ENCODE data around the gene MYO1B.

MYO1B gene

GRCh38 chr2:191215666-191216065 is 29.5 kb upstream of the MYO1B start:
- DNase-seq (ENCODE audit: low spot score), result no peak
- peaks cover 22% of the 10 kb centered on the region for H3K4me1 Mint-ChIP-seq (ENCODE audit: low read depth)
- no peak overlapping the region for H3K4me3 Mint-ChIP-seq
- no peaks in the 10 kb centered on the region for H3K27me3 Mint-ChIP-seq (ENCODE audit: low read depth)
- H3K27ac Mint-ChIP-seq, result no peak overlapping the region
- peaks cover 8% of the 10 kb centered on the region for H3K36me3 Mint-ChIP-seq (ENCODE audit: low read depth)
- H3K9me3 Mint-ChIP-seq, result peaks cover 26% of the 10 kb centered on the region

- Mint-ChIP-seq H3K9me3 (peaks cover 22% of the 10 kb centered on the region), H3K4me3 (no peak overlapping the region), H3K4me1 (ENCODE audit: low read depth) (peaks cover 24% of the 10 kb centered on the region), H3K27ac (no peak overlapping the region), H3K36me3 (ENCODE audit: low read depth) (peaks cover 3% of the 10 kb centered on the region), H3K27me3 (ENCODE audit: low read depth) (no peaks in the 10 kb centered on the region)
- no peak for DNase-seq (ENCODE audit: low spot score)
Observed at GRCh38 chr2:191217580-191217979, 27.6 kb upstream of the MYO1B start.

GRCh38 chr2:191218292-191218898 is 26.8 kb upstream of the MYO1B start:
- peaks cover 24% of the 10 kb centered on the region for H3K4me1 Mint-ChIP-seq (ENCODE audit: low read depth)
- H3K4me3 Mint-ChIP-seq, result no peak overlapping the region
- no peaks in the 10 kb centered on the region for H3K27me3 Mint-ChIP-seq (ENCODE audit: low read depth)
- H3K9me3 Mint-ChIP-seq, result peaks cover 15% of the 10 kb centered on the region
- DNase-seq (ENCODE audit: low spot score), result no peak
- no peak overlapping the region for H3K27ac Mint-ChIP-seq
- peaks cover 3% of the 10 kb centered on the region for H3K36me3 Mint-ChIP-seq (ENCODE audit: low read depth)

DNA sequence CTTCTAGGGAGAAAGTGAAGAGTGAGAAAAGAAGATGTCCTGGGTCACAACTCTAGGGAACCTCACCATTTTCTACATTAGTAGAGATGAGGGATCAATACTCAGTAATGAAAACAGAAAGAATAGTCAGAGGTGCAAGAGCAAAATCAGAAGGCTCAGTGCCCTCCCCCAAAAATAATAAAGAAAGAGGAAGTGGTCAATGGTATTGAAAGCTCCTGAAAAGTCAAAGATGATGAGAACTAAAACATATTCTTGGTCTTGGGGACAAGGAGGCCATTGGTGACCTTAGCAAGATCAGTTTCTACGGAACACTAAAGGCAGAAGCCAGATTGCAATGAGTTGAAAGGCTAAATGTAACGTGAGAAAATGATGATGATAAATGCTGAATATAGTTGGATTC is 24.5 kb upstream of the MYO1B start:
- H3K27me3 Mint-ChIP-seq (ENCODE audit: low read depth), result no peaks in the 10 kb centered on the region
- no peak for DNase-seq (ENCODE audit: low spot score)
- H3K9me3 Mint-ChIP-seq, result peaks cover 14% of the 10 kb centered on the region
- no peak overlapping the region for H3K27ac Mint-ChIP-seq
- H3K4me1 Mint-ChIP-seq (ENCODE audit: low read depth), result peaks cover 24% of the 10 kb centered on the region
- no peak overlapping the region for H3K4me3 Mint-ChIP-seq
- peaks cover 3% of the 10 kb centered on the region for H3K36me3 Mint-ChIP-seq (ENCODE audit: low read depth)

GRCh38 chr2:191221666-191222065 is 23.5 kb upstream of the MYO1B start:
- no peak for DNase-seq (ENCODE audit: low spot score)
- Mint-ChIP-seq H3K27me3 (ENCODE audit: low read depth) (no peaks in the 10 kb centered on the region), H3K4me1 (ENCODE audit: low read depth) (peaks cover 24% of the 10 kb centered on the region), H3K9me3 (peaks cover 14% of the 10 kb centered on the region), H3K27ac (no peak overlapping the region), H3K4me3 (no peak overlapping the region), H3K36me3 (ENCODE audit: low read depth) (peaks cover 3% of the 10 kb centered on the region)

- H3K27ac Mint-ChIP-seq, result no peak overlapping the region
- H3K9me3 Mint-ChIP-seq, result peaks cover 14% of the 10 kb centered on the region
- DNase-seq (ENCODE audit: low spot score), result no peak
- H3K36me3 Mint-ChIP-seq (ENCODE audit: low read depth), result peaks cover 3% of the 10 kb centered on the region
- H3K27me3 Mint-ChIP-seq (ENCODE audit: low read depth), result no peaks in the 10 kb centered on the region
- H3K4me3 Mint-ChIP-seq, result no peak overlapping the region
- peaks cover 22% of the 10 kb centered on the region for H3K4me1 Mint-ChIP-seq (ENCODE audit: low read depth)
Observed at GRCh38 chr2:191222507-191222906, 22.7 kb upstream of the MYO1B start.

DNA sequence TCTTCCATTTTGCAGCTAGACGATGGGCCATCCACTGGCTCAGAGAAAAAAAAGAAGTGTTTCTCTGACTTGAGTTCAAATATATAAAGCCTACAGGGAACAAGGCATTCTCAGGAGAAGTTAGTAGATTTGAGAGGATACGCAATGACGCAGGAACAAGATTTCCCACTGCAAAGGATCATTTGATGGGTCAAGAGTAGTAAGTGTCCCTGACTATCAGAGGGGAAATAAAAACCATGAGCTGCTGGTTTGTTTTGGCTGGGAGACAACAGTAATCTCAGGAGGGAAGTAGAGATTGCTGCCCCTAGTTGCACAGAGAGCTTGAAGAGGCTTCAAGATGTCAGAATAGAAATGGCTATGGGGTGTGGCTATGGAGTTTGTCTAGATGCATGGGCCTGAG is 22.3 kb upstream of the MYO1B start:
- DNase-seq (ENCODE audit: low spot score), result no peak
- no peaks in the 10 kb centered on the region for H3K27me3 Mint-ChIP-seq (ENCODE audit: low read depth)
- H3K4me1 Mint-ChIP-seq (ENCODE audit: low read depth), result peaks cover 18% of the 10 kb centered on the region
- H3K27ac Mint-ChIP-seq, result no peak overlapping the region
- peaks cover 14% of the 10 kb centered on the region for H3K9me3 Mint-ChIP-seq
- H3K4me3 Mint-ChIP-seq, result no peak overlapping the region
- H3K36me3 Mint-ChIP-seq (ENCODE audit: low read depth), result peaks cover 3% of the 10 kb centered on the region

DNA sequence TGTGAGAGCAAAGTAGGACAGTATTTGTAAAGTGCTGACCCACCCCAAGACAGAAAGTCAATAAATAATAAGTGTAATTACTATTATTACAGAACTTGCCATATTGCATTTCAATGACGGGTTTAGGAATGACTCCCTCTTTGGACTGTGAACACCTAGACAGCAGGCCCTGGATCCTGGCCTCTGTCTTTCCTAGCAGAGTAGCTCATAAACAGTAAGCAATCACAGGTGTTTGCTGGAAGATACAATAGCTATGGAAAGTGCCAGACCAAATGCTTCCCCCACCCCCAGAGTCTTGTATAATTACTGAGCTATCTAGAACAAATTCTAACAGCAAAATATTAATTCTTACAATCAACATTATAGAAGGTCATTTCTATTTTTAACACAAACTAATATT is 20.1 kb upstream of the MYO1B start:
- Mint-ChIP-seq H3K27me3 (ENCODE audit: low read depth) (no peaks in the 10 kb centered on the region), H3K27ac (no peak overlapping the region), H3K4me1 (ENCODE audit: low read depth) (peaks cover 7% of the 10 kb centered on the region), H3K4me3 (no peak overlapping the region), H3K9me3 (peaks cover 12% of the 10 kb centered on the region), H3K36me3 (ENCODE audit: low read depth) (peaks cover 3% of the 10 kb centered on the region)
- no peak for DNase-seq (ENCODE audit: low spot score)

GRCh38 chr2:191225690-191226089 is 19.5 kb upstream of the MYO1B start:
- H3K27ac Mint-ChIP-seq, result no peak overlapping the region
- no peaks in the 10 kb centered on the region for H3K27me3 Mint-ChIP-seq (ENCODE audit: low read depth)
- DNase-seq (ENCODE audit: low spot score), result no peak
- peaks cover 1% of the 10 kb centered on the region for H3K4me1 Mint-ChIP-seq (ENCODE audit: low read depth)
- no peak overlapping the region for H3K4me3 Mint-ChIP-seq
- peaks cover 6% of the 10 kb centered on the region for H3K9me3 Mint-ChIP-seq
- H3K36me3 Mint-ChIP-seq (ENCODE audit: low read depth), result no peaks in the 10 kb centered on the region

- peaks cover 4% of the 10 kb centered on the region for H3K9me3 Mint-ChIP-seq
- no peak overlapping the region for H3K4me3 Mint-ChIP-seq
- H3K4me1 Mint-ChIP-seq (ENCODE audit: low read depth), result no peaks in the 10 kb centered on the region
- H3K27ac Mint-ChIP-seq, result no peak overlapping the region
- no peak for DNase-seq (ENCODE audit: low spot score)
- H3K36me3 Mint-ChIP-seq (ENCODE audit: low read depth), result no peaks in the 10 kb centered on the region
- H3K27me3 Mint-ChIP-seq (ENCODE audit: low read depth), result no peaks in the 10 kb centered on the region
Observed at GRCh38 chr2:191226196-191226595, 19.0 kb upstream of the MYO1B start.

DNA sequence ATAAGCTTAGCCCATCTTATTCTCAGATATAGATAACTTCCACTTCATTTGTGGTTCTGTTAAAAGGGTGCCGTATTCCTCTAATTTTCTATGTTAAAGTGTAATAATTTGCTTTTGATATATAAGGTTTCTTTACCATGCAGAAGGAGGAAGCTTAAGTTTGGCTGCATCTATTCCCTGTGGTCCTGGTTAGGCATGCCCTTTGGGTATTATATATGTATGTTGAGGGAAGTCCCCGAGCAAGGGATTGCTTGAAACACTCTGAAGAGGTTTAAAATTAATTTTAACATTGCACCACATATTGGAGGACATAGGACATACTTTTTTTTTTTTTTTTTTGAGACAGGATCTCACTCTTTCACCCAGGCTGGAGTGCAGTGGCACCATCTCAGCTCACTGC is 16.9 kb upstream of the MYO1B start:
- Mint-ChIP-seq H3K36me3 (ENCODE audit: low read depth) (no peaks in the 10 kb centered on the region), H3K4me3 (no peak overlapping the region)

DNA sequence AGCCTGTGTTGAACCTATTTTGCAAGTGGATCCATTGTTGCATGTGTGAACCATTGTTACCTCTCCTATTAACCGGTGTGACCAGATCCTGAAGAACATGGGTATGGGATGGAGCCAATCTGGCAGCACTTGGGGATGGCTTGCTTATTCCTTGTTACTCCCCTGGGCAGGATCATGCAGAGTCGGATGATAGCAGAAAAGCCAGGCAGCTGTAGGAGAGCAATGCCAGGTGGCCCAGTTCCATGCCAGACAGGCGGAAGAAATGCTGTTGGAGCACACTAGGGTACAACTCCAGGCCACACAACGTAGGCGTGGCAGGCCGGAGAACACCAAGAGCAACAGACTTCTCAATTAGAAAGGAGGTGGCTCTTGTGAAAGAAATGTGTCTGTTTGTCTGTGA is 16.3 kb upstream of the MYO1B start:
- no peaks in the 10 kb centered on the region for H3K36me3 Mint-ChIP-seq (ENCODE audit: low read depth)
- DNase-seq (ENCODE audit: low spot score), result no peak
- no peak overlapping the region for H3K27ac Mint-ChIP-seq
- H3K4me1 Mint-ChIP-seq (ENCODE audit: low read depth), result no peaks in the 10 kb centered on the region
- H3K4me3 Mint-ChIP-seq, result no peak overlapping the region
- H3K9me3 Mint-ChIP-seq, result no peaks in the 10 kb centered on the region
- no peaks in the 10 kb centered on the region for H3K27me3 Mint-ChIP-seq (ENCODE audit: low read depth)

More for the DNA sequence above, 16.9 kb upstream of the MYO1B start:
- H3K9me3 Mint-ChIP-seq, result no peaks in the 10 kb centered on the region
- no peak overlapping the region for H3K27ac Mint-ChIP-seq
- no peak for DNase-seq (ENCODE audit: low spot score)
- no peaks in the 10 kb centered on the region for H3K4me1 Mint-ChIP-seq (ENCODE audit: low read depth)
- no peaks in the 10 kb centered on the region for H3K27me3 Mint-ChIP-seq (ENCODE audit: low read depth)

- no peak for DNase-seq (ENCODE audit: low spot score)
- no peaks in the 10 kb centered on the region for H3K4me1 Mint-ChIP-seq (ENCODE audit: low read depth)
- no peaks in the 10 kb centered on the region for H3K9me3 Mint-ChIP-seq
- no peak overlapping the region for H3K4me3 Mint-ChIP-seq
- H3K27me3 Mint-ChIP-seq (ENCODE audit: low read depth), result no peaks in the 10 kb centered on the region
- no peaks in the 10 kb centered on the region for H3K36me3 Mint-ChIP-seq (ENCODE audit: low read depth)
- no peak overlapping the region for H3K27ac Mint-ChIP-seq
Observed at GRCh38 chr2:191230174-191230573, 15.0 kb upstream of the MYO1B start.

DNA sequence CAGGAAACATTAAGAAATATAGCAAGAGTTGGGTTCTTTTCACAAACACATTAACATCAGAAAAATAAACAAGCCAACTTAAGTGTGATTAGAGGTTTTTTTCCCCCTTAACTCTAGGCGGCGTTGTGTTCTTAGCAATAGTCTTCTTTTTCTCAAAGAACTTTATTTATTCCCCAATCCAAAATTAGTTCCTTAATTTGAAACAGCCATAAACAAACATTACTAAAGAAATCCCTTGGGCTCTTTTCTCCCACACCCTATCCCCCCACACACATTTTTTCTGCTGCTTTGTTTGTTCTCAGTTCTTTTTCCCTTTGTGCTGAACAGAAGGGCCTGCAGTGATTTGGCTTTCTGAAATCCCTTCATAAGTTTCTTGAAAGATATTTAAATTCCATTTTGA is 13.2 kb upstream of the MYO1B start:
- no peaks in the 10 kb centered on the region for H3K36me3 Mint-ChIP-seq (ENCODE audit: low read depth)
- no peak for DNase-seq (ENCODE audit: low spot score)

DNA sequence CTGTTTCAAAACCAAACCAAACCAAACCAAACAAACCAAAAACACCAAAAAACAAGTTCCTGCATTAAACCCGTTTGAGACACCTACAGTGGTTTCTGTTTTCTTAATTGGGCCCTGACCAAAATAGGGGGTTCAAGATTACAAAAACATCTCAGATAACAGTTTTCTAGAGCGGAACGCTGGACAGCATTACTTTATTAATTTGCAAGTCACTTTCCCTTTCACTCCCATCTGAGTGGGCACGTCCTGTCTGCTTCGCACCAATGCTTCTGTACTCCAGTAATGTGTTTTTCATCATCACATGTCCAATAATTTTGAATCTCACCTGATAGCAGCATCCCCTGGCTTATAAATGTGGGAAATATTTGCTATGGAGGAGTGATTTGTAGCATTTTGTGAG is 11.7 kb upstream of the MYO1B start:
- no peaks in the 10 kb centered on the region for H3K4me1 Mint-ChIP-seq (ENCODE audit: low read depth)
- H3K27ac Mint-ChIP-seq, result no peak overlapping the region
- H3K4me3 Mint-ChIP-seq, result no peak overlapping the region
- no peaks in the 10 kb centered on the region for H3K9me3 Mint-ChIP-seq
- H3K27me3 Mint-ChIP-seq (ENCODE audit: low read depth), result no peaks in the 10 kb centered on the region
- H3K36me3 Mint-ChIP-seq (ENCODE audit: low read depth), result no peaks in the 10 kb centered on the region
- DNase-seq (ENCODE audit: low spot score), result no peak

More for the DNA sequence above, 13.2 kb upstream of the MYO1B start:
- H3K4me1 Mint-ChIP-seq (ENCODE audit: low read depth), result no peaks in the 10 kb centered on the region
- no peaks in the 10 kb centered on the region for H3K27me3 Mint-ChIP-seq (ENCODE audit: low read depth)
- no peak overlapping the region for H3K27ac Mint-ChIP-seq
- no peak overlapping the region for H3K4me3 Mint-ChIP-seq
- H3K9me3 Mint-ChIP-seq, result no peaks in the 10 kb centered on the region
